WERI-Rb-1 (cell line): ENCODE data around the gene AKR1C1.
"Not testable (repeated sequence)": the region's sequence is repeated elsewhere in the genome, so short reads cannot be mapped to it uniquely, and the experiment has no call there.

Experiments used
- DNase-seq: peaks from one replicate; pipeline ENCODE4 v3.0.0-alpha.2; 2020
- H3K27ac ChIP-seq: fragments of 250-450 bp; sonication (Bioruptor Pico); 2 replicates; pipeline ENCODE4 v1.5.1; 2020; ENCODE audit warnings: mild to moderate bottlenecking, moderate library complexity
- H3K27me3 ChIP-seq: fragments of 250-450 bp; sonication (Bioruptor Pico); 2 replicates; pipeline ENCODE4 v1.5.1; 2021; ENCODE audit warnings: mild to moderate bottlenecking, low read depth, moderate library complexity; ENCODE audit not compliant: insufficient read depth, severe bottlenecking
- H3K36me3 ChIP-seq: fragments of 250-450 bp; sonication (Bioruptor Pico); 2 replicates; pipeline ENCODE4 v1.5.1; 2020; ENCODE audit warnings: mild to moderate bottlenecking, moderate library complexity
- H3K4me3 ChIP-seq: 2 replicates; pipeline ENCODE4 v1.5.1; 2011; ENCODE audit warnings: low read depth, mild to moderate bottlenecking, control low read depth, low read length
- H3K9me3 ChIP-seq: fragments of 250-450 bp; sonication (Bioruptor Pico); 2 replicates; pipeline ENCODE4 v1.5.1; 2021; ENCODE audit warnings: mild to moderate bottlenecking, moderate library complexity; ENCODE audit not compliant: severe bottlenecking
- CTCF ChIP-seq: IDR thresholded peaks from 2 replicates; pipeline ENCODE4 v1.5.1; 2011; ENCODE audit warnings: low read depth, mild to moderate bottlenecking, control low read depth, inconsistent platforms, low read length

Gene AKR1C1

GRCh38 chr10:4969289-4969688 is 6.1 kb downstream of the AKR1C1 start:
- not testable (repeated sequence) for H3K27ac ChIP-seq, H3K9me3 ChIP-seq, H3K36me3 ChIP-seq, H3K4me3 ChIP-seq, H3K27me3 ChIP-seq, DNase-seq

GRCh38 chr10:4970362-4970761 is 7.1 kb downstream of the AKR1C1 start:
- not testable (repeated sequence) for H3K9me3 ChIP-seq, H3K4me3 ChIP-seq, DNase-seq, H3K36me3 ChIP-seq, H3K27me3 ChIP-seq, H3K27ac ChIP-seq

- H3K9me3 ChIP-seq, H3K27ac ChIP-seq, H3K36me3 ChIP-seq, H3K27me3 ChIP-seq, H3K4me3 ChIP-seq, DNase-seq: not testable (repeated sequence)
Measured at GRCh38 chr10:4972369-4973142, 9.3 kb downstream of the AKR1C1 start.

GRCh38 chr10:4973294-4973693 is 10.1 kb downstream of the AKR1C1 start:
- not testable (repeated sequence) for H3K27ac ChIP-seq, H3K36me3 ChIP-seq, H3K4me3 ChIP-seq, H3K27me3 ChIP-seq, H3K9me3 ChIP-seq, DNase-seq

GRCh38 chr10:4974400-4974799 is 11.2 kb downstream of the AKR1C1 start:
- DNase-seq, H3K4me3 ChIP-seq, H3K27ac ChIP-seq, H3K9me3 ChIP-seq, H3K27me3 ChIP-seq, H3K36me3 ChIP-seq: not testable (repeated sequence)

GRCh38 chr10:4977025-4977424 is 13.8 kb downstream of the AKR1C1 start:
- H3K27me3 ChIP-seq: peaks cover 3% of the 10 kb centered on the region
- no peak overlapping the region for H3K27ac ChIP-seq
- no peaks in the 10 kb centered on the region for H3K36me3 ChIP-seq
- no peak for TF ChIP-seq CTCF
- no peak for DNase-seq
- no peak overlapping the region for H3K4me3 ChIP-seq
- H3K9me3 ChIP-seq: no peaks in the 10 kb centered on the region

GRCh38 chr10:4978870-4979269 is 15.7 kb downstream of the AKR1C1 start:
- DNase-seq: no peak
- Histone ChIP-seq H3K27me3 (peaks cover 3% of the 10 kb centered on the region), H3K4me3 (no peak overlapping the region), H3K36me3 (no peaks in the 10 kb centered on the region), H3K9me3 (no peaks in the 10 kb centered on the region), H3K27ac (no peak overlapping the region)
- no peak for TF ChIP-seq CTCF

GRCh38 chr10:4980793-4981192 is 17.6 kb downstream of the AKR1C1 start:
- peaks cover 3% of the 10 kb centered on the region for H3K27me3 ChIP-seq
- H3K4me3 ChIP-seq: no peak overlapping the region
- no peak for DNase-seq
- no peaks in the 10 kb centered on the region for H3K36me3 ChIP-seq
- H3K9me3 ChIP-seq: no peaks in the 10 kb centered on the region
- TF ChIP-seq CTCF: no peak
- H3K27ac ChIP-seq: no peak overlapping the region
